Endodermal cell (in vitro differentiated cells): ENCODE measurements around the gene ANKS1B. TPM values are rescaled to one million over a fixed set of nuclear protein-coding genes. Genes with fewer than 3 reads are reported as not detected.
"Not testable (repeated sequence)": the region's sequence is repeated elsewhere in the genome, so short reads cannot be mapped to it uniquely, and the experiment has no call there.

Experiments
- DNase-seq: peaks from one replicate; pipeline ENCODE4 v3.0.0-alpha.2; 2017
- H3K27ac ChIP-seq: 2 replicates; pipeline ENCODE4 v1.5.1; 2013; ENCODE audit warnings: mild to moderate bottlenecking, low read depth, low read length, moderate library complexity
- H3K27me3 ChIP-seq: 2 replicates; pipeline ENCODE4 v1.6.1; 2013; ENCODE audit warnings: mild to moderate bottlenecking, low read length, moderate library complexity; ENCODE audit not compliant: insufficient read depth, control insufficient read depth, poor library complexity, severe bottlenecking
- H3K36me3 ChIP-seq: 2 replicates; pipeline ENCODE4 v1.7.0; 2013; ENCODE audit warnings: mild to moderate bottlenecking, low read length, moderate library complexity; ENCODE audit not compliant: control insufficient read depth, insufficient read depth
- H3K4me1 ChIP-seq: one replicate; pipeline ENCODE4 v1.7.0; 2013; ENCODE audit warnings: low read length; ENCODE audit not compliant: control insufficient read depth, insufficient read depth
- H3K4me3 ChIP-seq: 2 replicates; pipeline ENCODE4 v1.5.1; 2013; ENCODE audit warnings: mild to moderate bottlenecking, low read length, moderate library complexity
- H3K9ac ChIP-seq: 2 replicates; pipeline ENCODE4 v1.6.1; 2013; ENCODE audit warnings: mild to moderate bottlenecking, low read length, moderate library complexity; ENCODE audit not compliant: poor library complexity, severe bottlenecking; ENCODE audit errors: extremely low read depth
- H3K9me3 ChIP-seq: 2 replicates; pipeline ENCODE4 v1.6.1; 2013; ENCODE audit warnings: mild to moderate bottlenecking, low read length, moderate library complexity; ENCODE audit not compliant: control insufficient read depth
- H3K27ac Mint-ChIP-seq: 2 replicates; pipeline ENCODE4 v1.8.0; 2020; ENCODE audit warnings: mixed read lengths
- H3K27me3 Mint-ChIP-seq: 2 replicates; pipeline ENCODE4 v1.8.0; 2021; ENCODE audit warnings: mild to moderate bottlenecking, mixed read lengths; ENCODE audit not compliant: insufficient read depth
- H3K36me3 Mint-ChIP-seq: 2 replicates; pipeline ENCODE4 v1.8.0; 2020; ENCODE audit warnings: low read depth, mixed read lengths
- H3K4me1 Mint-ChIP-seq: 2 replicates; pipeline ENCODE4 v1.8.0; 2020; ENCODE audit warnings: mixed read lengths
- H3K4me3 Mint-ChIP-seq: 2 replicates; pipeline ENCODE4 v1.8.0; 2020; ENCODE audit warnings: mild to moderate bottlenecking, moderate library complexity, mixed read lengths
- H3K9me3 Mint-ChIP-seq: 2 replicates; pipeline ENCODE4 v1.8.0; 2020; ENCODE audit warnings: mild to moderate bottlenecking, mixed read lengths
- CTCF ChIP-seq: fragments of 200-600 bp; sonication (generic); conservative IDR thresholded peaks from 2 replicates; pipeline ENCODE4 v1.5.0; 2021; ENCODE audit warnings: antibody characterized with exemption, mild to moderate bottlenecking
- WGBS, 2 experiments: methylation state at CpG; one replicate each; pipeline versions ENCODE4 v1.1.5 to v1.1.7; 2013; ENCODE audit warnings: missing lambda C conversion rate in 2 of 2, mixed read lengths in 1 of 2; ENCODE audit not compliant: insufficient coverage in 1 of 2, insufficient read length in 1 of 2; 5-methylcytosine and 5-hydroxymethylcytosine counted together
- total RNA-seq, 2 donors: library from RNA; stranded (reverse); fragmentation: NEBNext Ultra II Directional in 1 of 2; extraction: Animal tissue kit (Norgen Biotek cat#: 25700) in 1 of 2; gene quantifications; 2 replicates in 1 of 2; 3 replicates in 1 of 2; pipeline ENCODE4 v1.2.1, GENCODE V29; 2021

Gene ANKS1B
- total RNA-seq, 2 donors from 2014 or later: 28.5 to 65.8 TPM

GRCh38 chr12:99647453-99647852 is 337.3 kb downstream of the ANKS1B start, which contains the start of gene GARIN6:
GARIN6 (plus strand) TSS chr12:99647753; CDS start chr12:99648175, 422 bp downstream.
- no peaks in the 10 kb centered on the region for H3K4me1 Mint-ChIP-seq
- Histone ChIP-seq H3K4me1 (peaks cover 3% of the 10 kb centered on the region), H3K36me3 (peaks cover 8% of the 10 kb centered on the region), H3K9ac (no peak within 1 kb of the TSS), H3K9me3 (no peaks in the 10 kb centered on the region), H3K27me3 (no peaks in the 10 kb centered on the region), H3K27ac (no peak within 1 kb of the TSS), H3K4me3 (no peak within 1 kb of the TSS)
- no peaks in the 10 kb centered on the region for H3K36me3 Mint-ChIP-seq
- no peak for DNase-seq
- no peaks in the 10 kb centered on the region for H3K27me3 Mint-ChIP-seq
- no peak within 1 kb of the TSS for H3K4me3 Mint-ChIP-seq
- H3K9me3 Mint-ChIP-seq: no peaks in the 10 kb centered on the region
- 94 to 100% methylated on average over 1 to 4 of the region's 4 CpGs for WGBS, 2 experiments
- no peak for TF ChIP-seq CTCF
- no peak within 1 kb of the TSS for H3K27ac Mint-ChIP-seq

GRCh38 chr12:99644629-99645028 is 340.1 kb downstream of the ANKS1B start:
- no peak overlapping the region for H3K4me3 Mint-ChIP-seq
- Histone ChIP-seq H3K9ac (no peak overlapping the region), H3K9me3 (no peaks in the 10 kb centered on the region), H3K27me3 (no peaks in the 10 kb centered on the region), H3K4me3 (no peak overlapping the region), H3K4me1 (no peaks in the 10 kb centered on the region), H3K36me3 (peaks cover 8% of the 10 kb centered on the region), H3K27ac (no peak overlapping the region)
- no peak overlapping the region for H3K27ac Mint-ChIP-seq
- TF ChIP-seq CTCF: no peak
- H3K27me3 Mint-ChIP-seq: no peaks in the 10 kb centered on the region
- H3K4me1 Mint-ChIP-seq: no peaks in the 10 kb centered on the region
- no peak for DNase-seq
- peaks cover under 1% of the 10 kb centered on the region for H3K9me3 Mint-ChIP-seq
- 83% methylated on average over 2 of the region's 2 CpGs; no CpG with 5 or more reads in 1 of the 2 experiments for WGBS, 2 experiments
- H3K36me3 Mint-ChIP-seq: peaks cover 1% of the 10 kb centered on the region

GRCh38 chr12:99627459-99627858 is 357.3 kb downstream of the ANKS1B start:
- DNase-seq: no peak
- 100% methylated on average over 1 of the region's 2 CpGs for WGBS, 2 experiments
- Histone ChIP-seq H3K27ac (no peak overlapping the region), H3K27me3 (no peaks in the 10 kb centered on the region), H3K9ac (no peak overlapping the region), H3K36me3 (no peaks in the 10 kb centered on the region), H3K9me3 (no peaks in the 10 kb centered on the region), H3K4me1 (no peaks in the 10 kb centered on the region), H3K4me3 (no peak overlapping the region)
- H3K27ac Mint-ChIP-seq: no peak overlapping the region
- no peak overlapping the region for H3K4me3 Mint-ChIP-seq
- no peaks in the 10 kb centered on the region for H3K36me3 Mint-ChIP-seq
- H3K9me3 Mint-ChIP-seq: no peaks in the 10 kb centered on the region
- H3K27me3 Mint-ChIP-seq: no peaks in the 10 kb centered on the region
- TF ChIP-seq CTCF: no peak
- no peaks in the 10 kb centered on the region for H3K4me1 Mint-ChIP-seq

- not testable (repeated sequence) for H3K27me3 Mint-ChIP-seq, H3K9ac ChIP-seq, H3K27ac ChIP-seq, H3K4me1 Mint-ChIP-seq, H3K9me3 Mint-ChIP-seq, H3K4me3 ChIP-seq, DNase-seq, H3K36me3 ChIP-seq, H3K4me1 ChIP-seq, H3K27me3 ChIP-seq, H3K27ac Mint-ChIP-seq, H3K4me3 Mint-ChIP-seq, H3K36me3 Mint-ChIP-seq
- 89% methylated on average over 2 of the region's 2 CpGs; no CpG with 5 or more reads in 1 of the 2 experiments for WGBS, 2 experiments
- peaks cover 14% of the 10 kb centered on the region for H3K9me3 ChIP-seq
Observed at GRCh38 chr12:99624591-99624990, 360.1 kb downstream of the ANKS1B start.
